HG03439 (cell line): ENCODE data around the gene NMRAL1.

ENCODE experiments used
- ATAC-seq: cut with Tn5 transposase; IDR thresholded peaks from one replicate; pipeline ENCODE4 v1.9.1; 2021; ENCODE audit warnings: mild to moderate bottlenecking, moderate library complexity; ENCODE audit not compliant: unreplicated experiment

The NMRAL1 gene

DNA sequence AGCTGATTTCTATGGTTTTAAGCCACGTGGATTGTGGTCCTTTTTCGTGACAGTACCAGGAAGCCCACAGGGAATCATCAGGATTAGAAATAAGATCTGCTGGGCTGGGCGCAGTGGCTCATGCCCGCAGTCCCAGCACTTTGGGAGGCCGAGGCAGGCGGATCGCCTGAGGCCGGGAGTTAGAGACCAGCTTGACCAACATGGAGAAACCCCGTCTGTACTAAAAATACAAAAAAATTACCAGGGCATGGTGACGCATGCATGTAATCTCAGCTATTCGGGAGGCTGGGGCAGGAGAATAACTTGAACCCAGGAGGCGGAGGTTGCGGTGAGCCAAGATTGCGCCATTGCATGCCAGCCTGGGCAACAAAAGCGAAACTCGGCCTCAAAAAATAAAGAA, 6.5 kb downstream of the NMRAL1 start:
- no peak for ATAC-seq

DNA sequence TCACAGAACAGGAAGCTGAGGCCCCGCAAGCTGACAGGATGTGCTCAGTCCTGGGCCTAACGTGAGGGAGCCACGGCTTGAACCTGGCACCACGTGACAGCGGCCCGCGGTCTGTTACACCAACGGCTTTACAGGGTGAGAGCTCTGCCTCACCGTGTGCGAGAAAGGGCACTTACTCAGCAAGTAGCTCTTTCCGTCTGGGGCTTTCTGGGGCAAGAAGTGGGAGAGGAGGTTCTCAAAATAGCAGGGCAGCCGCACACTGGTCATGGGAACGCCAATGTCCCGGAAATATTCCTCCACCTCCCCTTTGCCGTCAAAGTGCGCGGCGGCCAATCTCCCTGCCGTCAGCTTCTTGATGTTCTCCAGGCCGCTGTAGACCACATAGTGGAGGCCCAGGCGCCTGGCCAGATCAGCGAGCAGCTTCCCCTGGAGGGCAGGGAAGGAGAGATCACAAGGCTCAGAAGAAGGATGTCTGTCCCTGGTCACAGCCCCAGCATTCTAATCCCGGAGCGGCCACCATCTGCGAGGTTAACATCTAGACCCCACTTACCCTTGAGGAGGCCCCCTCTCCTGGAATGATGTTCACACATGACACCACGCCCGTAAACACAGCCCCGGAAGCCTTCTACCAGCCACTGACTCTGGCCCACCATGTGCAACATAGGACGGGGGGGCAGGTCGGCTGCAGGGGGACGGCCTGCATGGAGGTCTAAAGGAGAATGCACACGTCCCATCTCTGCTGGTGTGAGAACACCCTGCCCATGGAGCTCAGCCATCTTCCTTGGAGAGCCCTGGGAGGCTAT, 8.2 kb downstream of the NMRAL1 start:
- no peak for ATAC-seq

DNA sequence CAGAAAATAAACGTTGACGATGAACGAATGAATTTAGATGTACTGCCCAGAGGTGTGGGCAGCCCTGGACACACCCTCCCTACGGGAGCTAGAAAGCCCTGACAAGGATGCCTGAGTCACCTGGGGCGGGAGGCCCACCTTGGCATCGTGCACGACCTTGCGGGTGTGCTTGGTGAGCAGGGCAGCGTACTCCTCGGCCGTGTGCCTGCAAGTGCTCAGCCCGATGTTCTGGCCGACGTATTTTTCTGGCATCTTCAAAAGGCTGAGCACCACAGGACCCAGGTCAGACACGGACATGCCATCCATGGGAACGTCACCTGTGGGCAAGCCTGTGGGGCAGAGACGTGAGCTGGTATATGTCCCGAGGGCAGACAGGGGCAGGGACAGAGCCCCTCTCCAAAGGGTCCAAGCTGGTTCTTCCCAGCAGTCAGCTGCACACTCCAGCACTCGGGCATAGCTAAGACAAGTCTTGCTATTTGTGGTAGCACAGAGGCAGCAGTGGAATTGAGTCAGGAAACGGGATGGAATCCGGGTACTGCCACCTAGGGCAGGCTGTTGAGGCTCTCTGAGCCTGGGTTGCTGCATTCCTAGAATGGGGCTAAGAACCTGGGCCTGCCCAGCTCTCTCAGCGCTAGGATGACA, 10.8 kb downstream of the NMRAL1 start:
- ATAC-seq = no peak

DNA sequence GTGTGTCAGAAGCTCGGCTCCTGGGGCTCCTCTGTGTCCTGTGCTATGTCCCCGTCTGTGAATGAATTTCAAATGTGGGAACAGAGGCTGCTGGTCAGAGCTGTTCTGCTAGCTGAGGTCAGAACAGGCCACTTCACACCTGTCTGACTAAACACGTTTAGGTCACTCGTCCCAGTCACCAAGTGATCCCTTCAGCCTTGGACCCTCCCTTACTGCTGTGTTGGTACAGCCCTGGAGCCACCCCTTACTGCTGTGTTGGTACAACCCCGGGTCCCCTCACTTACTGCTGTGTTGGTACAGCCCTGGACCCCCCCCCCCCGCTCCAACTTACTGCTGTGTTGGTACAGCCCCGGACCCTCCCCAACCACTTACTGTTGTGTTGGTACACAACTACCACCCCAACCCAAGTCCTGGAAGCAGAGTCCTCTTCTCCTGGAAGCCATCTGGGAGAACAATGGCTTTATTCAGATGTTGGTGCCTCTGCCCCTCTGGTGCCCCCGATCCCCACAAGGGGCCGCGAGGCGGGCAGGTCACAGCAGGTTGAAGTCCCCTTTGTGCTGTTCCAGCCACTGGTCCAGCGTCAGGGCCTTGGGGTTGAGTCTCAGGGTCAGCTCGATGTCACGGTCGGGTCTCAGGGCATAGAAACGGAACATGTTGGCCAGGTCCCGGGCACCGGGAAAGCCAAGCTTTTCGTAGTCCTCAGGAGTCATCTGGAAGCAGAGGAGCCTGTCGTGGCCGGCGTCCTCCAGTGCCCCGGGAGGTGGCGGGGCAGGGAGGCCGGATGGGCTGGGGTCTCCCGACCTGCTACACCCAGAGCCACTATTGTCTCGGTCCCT, 13.0 kb downstream of the NMRAL1 start:
- no peak for ATAC-seq

DNA sequence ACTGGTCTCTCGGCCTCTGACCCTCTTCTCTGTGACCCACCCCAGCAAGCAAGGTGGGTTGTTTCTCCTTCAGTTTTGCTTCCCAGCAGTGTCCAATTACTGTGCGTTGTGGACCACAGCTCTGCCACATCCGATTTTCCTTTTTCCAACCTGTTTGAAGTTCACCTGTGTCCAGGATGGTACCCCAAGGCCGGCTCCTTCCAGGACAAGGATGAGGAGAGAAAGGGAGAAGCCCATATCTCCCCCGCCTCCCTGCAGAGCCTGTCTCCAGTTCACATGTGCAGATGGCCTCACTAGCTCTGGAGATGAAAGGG, 13.5 kb downstream of the NMRAL1 start:
- no peak for ATAC-seq

DNA sequence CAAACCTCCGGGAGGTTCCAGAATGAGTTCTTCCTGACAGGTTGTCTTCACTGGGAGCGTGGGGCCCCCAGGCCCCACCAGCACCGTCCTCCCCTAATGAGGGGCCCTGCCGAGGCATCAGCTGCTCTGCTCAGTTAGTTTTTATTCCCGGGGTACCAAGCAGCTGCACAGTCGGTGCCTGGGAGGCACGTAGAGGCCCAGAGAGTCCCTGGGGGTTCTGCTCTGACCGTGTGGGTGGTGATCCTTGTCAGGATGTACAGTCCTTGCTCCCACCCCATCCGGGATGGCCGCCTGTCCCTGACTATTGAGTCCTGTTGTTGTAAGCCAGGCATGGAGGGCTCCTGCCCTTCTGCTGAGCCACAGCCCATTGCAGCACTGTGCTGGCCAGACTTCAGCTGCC, 18.5 kb downstream of the NMRAL1 start:
- no peak for ATAC-seq

DNA sequence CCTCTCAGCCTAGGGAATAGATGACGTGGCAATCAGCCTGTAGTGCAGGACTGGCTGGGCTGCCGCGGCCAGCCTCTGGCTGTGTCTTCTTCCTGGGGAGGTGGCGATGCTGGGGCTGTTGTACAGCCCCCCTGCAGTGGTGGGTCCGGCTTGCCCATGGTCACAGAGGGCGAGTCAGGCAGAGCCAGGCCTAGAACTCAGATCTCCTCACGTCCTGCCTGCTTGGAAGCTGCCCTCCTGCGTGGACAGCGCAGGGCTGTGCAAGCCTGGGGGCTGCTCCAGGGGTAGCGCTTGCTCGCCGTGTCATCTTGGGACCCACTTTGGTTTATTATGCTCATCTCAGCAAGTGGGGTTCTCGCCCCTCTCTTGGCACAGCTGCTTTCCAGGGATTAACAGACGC, 19.3 kb downstream of the NMRAL1 start:
- no peak for ATAC-seq

DNA sequence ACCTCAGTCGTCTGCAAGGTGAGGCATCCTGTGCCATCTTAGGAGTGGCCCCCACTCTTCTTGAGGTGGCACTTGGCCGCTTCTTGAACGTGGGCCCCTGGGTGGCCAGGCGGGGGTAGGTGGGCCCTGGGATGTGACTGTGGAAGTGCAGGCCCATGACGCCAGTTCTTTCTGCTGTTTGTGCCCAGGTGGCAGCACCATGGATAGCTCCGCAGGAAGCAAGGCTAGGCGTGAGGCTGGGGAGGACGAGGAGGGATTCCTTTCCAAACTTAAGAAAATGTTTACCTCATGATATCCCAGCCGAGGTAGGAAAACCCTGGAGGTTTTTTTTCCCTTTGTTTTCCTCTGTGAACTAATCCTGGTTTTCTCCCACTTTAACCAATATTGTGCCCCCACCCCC, 19.8 kb downstream of the NMRAL1 start:
- no peak for ATAC-seq

DNA sequence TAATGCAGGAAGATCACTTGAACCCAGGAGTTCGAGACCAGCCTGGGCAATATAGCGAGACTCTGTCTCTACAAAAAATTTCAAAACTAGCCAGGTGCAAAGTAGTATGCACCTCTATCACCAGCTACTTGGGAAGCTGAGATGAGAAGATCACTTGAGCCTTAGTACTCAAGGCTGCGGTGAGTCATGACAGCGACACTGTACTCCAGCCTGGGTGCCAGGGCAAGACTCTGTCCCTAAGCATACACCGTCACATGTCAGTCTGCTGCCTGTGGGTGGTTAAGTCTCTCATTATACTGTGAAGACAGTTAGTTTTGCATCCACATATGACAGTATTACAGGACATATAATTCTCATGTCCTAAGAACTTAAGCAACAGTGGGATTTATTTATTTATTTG, 21.8 kb downstream of the NMRAL1 start:
- ATAC-seq = no peak

DNA sequence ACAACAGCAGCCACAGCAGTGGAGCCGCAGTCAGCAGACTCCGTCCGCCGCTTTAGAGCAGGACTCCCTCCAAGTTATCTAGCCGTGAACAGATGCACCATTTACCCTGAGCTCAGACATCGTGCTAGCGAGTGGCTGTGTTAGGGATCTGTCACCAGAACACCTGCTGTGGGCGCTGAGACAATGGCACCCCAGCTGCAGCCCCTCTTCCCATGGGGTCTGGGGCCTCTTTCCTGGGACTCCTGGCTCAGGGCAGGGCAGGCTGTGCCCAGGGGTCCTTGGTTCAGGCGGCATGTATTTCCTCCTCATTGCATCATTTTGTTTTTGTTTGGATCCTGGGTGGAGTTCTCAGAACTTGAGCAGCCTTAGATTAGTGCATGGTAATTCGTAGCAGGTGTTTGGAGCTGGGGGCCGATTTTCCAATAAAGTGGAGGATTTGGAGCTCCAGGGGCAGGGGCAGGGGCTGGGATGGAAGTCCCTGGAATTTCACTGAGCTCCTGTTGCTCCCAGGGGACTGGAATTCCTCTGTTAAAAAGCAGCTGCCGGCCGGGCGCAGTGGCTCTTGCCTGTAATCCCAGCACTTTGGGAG, 23.4 kb downstream of the NMRAL1 start:
- ATAC-seq = no peak

DNA sequence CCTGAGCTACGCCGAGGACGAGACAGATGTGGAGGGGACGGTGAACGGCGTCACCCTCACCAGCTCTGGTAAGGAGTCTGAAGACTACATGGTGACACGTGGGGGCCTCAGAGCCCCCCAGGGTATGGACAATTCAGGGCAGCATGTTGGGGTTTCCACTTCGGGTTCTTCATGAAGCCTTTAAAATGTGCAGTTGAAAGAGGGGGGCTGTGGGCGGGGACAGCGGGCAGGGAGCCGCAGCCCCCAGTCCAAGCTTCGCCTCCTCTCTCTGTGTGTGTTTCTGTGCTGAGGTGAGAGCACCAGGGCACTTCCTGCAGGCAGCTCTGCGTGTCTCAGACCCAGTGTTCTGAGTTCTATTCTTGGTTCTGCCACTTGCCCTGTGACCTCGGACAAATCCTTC, 24.0 kb downstream of the NMRAL1 start:
- no peak for ATAC-seq

DNA sequence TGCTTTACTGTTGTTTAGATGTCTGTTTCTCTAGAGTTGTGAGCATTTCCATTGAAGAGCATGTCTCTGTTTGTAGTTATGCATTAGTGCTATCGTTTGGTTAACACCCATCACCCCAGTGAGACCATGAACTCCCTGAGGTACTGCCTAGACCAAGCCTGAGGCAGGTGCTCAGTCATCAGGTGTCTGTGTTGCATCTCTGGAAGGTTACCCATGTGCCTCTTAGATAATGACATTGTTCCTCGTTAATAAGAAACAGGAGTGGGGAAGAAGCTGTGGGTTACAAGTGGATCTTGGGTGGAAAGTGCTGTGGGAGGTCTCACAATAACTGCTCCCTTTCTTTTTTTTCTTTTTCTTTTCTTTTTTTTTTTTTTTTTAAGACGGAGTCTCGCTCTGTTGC, 30.4 kb downstream of the NMRAL1 start:
- no peak for ATAC-seq

DNA sequence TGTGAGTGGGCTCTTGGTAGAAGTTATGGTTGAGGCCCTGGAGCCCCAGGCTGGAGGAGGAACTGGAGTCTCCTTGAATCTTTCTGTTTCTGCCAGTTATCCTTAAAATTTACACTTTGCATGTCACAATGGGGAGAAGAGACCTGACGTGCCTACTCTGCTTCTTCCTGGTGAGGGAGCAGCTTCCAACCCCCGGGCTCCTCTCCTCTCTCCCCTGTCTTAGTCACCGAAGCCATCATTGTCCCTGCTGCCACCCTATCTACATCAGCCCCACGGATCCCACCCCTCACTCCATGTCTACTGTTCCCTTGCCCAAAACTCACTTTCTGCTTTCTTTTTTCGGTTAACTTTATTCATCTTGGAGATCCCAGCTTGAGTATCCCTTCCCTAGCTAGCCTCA, 31.2 kb downstream of the NMRAL1 start:
- no peak for ATAC-seq

DNA sequence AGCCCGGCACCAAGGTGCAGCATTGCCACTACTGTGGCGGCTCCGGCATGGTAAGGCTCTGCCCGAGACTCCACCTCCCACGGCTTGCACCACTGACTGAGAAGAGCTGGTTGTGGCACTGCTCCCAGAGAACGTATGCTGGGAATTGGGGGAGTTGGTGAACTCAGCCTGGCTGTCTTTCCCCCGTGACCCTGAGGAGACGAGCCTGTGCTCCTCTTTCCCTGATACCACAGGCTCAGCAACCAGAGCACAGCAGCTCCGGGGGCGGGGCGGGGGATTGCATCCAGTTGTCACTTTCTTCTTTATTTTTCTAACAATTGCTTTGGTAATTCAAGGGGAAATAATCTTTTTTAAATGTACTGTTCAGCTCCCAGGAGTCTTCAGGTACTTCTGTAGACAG, 32.1 kb downstream of the NMRAL1 start:
- ATAC-seq = no peak

DNA sequence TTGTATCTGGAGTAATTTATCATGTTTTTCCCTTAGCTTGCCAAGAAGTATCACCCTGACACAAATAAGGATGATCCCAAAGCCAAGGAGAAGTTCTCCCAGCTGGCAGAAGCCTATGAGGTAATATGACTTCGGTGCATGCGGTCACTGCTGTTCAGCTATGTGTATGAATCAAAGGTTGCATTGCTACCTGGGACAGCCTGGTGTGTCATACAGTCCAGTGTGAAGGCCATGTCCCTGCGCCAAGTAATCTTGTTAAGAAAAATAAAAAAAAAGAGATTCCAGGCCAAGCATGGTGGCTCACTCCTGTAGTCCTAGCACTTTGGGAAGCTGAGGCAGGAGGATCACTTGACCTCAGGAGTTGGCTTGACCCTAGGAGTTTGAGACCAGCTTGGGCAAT, 37.1 kb downstream of the NMRAL1 start:
- no peak for ATAC-seq

DNA sequence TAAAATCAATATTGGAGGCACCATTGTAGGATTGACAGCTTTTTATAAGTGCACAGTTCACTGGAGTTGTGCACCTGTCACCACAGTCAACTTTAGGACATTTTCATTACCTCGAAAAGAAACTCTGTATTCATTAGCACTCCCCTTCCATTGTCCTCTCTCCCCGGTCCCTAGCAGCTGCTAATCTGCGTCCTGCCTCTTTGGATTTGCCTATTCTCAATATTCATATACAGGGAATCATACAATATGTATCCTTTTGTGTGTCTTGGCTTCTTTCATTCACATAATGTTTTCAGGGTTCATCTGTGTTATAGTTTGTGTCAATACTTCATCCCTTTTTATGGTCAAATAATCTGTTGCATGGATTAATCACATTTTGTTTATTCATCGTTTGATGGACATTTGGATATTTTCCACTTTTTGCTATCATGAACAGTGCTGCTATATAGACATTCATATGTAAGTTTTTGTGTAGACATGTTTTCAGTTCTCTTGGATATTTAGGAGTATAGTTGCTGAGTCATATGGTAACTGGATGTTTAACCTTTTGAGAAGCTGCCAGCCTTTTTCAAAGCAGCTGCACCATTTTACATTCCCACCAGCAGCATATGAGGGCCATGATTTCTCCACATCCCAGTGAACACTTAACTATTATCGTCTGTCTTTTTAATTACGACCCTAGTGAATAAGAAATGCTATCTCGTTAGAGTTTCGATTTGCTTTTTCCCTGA, 38.9 kb downstream of the NMRAL1 start:
- ATAC-seq = no peak

DNA sequence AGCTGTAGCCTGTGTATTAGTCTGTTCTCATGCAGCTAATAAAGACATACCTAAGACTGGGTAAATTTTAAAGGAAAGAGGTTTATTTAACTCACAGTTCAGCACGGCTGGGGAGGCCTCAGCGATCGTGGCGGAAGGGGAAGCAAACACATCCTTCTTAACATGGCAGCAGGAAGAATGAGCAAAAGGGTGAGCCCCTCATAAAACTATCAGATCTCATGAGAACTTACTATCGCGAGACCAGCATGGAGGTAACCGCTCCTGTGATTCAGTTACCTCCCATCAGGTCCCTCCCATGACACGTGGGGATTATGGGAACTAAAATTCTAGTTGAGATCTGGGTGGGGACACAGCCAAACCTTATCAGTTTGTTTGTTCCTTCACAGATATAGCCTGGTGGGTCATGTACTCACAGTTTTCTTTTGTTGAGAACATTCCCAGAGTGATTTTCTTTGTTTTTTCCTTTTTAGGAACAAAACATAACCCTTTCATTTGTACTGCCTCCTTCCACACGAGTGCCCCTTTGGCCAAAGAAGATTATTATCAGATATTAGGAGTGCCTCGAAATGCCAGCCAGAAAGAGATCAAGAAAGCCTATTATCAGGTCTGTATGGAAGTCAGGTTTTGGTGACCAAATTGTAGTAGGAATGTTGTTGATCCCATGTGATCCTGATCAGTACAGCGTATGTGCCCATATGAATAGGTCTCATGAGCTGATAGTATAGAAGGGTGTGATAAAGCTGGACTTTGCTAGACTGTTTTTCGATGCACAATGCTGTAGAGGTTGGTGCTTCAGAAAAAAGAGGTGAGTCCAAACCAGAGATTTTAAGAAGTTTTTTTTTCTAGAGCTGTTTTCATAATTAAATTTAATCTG, 40.3 kb downstream of the NMRAL1 start:
- no peak for ATAC-seq

DNA sequence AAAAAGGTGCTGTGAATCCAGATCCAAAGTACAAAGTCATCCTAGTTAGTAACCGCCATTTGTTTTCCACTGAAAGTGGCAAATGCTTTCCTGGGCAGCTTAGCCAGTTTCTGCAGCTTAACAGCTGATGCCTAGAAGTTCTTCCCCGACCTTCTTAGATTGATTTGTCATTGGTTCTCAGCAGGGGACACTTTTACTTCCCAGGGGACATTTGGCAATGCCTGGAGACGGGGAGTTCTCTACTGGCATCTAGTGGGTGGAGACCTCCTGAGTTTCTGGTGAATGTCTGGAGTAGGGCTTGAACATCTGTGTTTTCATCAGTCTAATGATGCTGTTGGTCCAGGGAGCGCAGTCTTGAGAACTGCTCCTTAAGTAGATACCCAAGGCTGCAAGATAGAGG, 41.2 kb downstream of the NMRAL1 start:
- no peak for ATAC-seq

DNA sequence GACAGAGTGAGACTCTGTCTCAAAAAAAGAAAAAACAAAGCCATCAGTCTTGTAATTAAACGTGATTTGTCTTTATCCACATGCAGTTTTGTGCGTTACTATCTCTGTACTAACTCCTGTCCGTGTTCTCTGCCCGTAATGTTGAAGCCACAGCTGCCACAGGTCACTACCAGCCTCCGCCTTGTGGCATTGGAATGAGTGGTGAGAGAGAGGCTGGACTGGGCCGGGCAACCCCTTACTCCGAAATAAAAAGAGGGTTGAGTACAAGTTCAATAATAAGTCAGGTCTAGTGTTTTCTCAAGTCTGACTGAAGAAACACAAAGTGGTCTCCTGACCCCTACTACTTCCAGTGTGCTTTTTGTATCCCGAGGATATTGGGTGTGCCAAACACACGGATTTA, 43.4 kb downstream of the NMRAL1 start:
- no peak for ATAC-seq

DNA sequence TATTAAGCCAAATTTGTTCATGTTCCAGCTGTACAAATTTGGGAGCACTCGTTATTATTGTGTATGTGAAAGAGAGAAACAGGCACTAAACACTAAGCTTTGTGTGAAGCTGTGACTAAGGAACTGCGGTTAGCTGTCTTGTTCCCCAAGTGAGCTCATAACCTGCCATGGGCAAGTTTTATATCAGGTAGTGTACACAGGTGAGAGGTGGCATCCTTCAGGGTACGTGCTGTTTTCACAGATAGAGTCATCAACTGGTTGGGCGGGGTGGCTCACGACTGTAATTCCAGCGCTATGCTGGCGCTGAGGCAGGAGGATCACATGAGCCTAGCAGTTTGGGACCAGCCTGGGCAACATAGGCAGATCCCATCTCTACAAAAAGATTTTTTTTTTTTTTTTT, 45.9 kb downstream of the NMRAL1 start:
- ATAC-seq = no peak
